Panc1 (cell line): ENCODE data around the gene KCNJ1. TPM values are rescaled to one million over a fixed set of nuclear protein-coding genes. Genes with fewer than 3 reads are reported as not detected.

ENCODE experiments used
- total RNA-seq: library from RNA; stranded (reverse); gene quantifications from one replicate; pipeline ENCODE4 v1.2.1, GENCODE V29; 2021; ENCODE audit not compliant: unreplicated experiment

KCNJ1 gene
- total RNA-seq, 1 experiment from 2014 or later: not detected

Other genes starting within 250 kb of the KCNJ1 start
- 1.5 TPM for gene FLI1, start 173.2 kb downstream of the KCNJ1 start, total RNA-seq
- gene KCNJ5, start 24.1 kb upstream of the KCNJ1 start, total RNA-seq: 0.28 TPM
- gene TP53AIP1, start 75.6 kb upstream of the KCNJ1 start, total RNA-seq: 0.08 TPM